Right lobe of liver (tissue), 6 donors: Measurements from ENCODE around the gene COL9A1. TPM values are rescaled to one million over a fixed set of nuclear protein-coding genes. Genes with fewer than 3 reads are reported as not detected.
"Not testable (repeated sequence)": the region's sequence is repeated elsewhere in the genome, so short reads cannot be mapped to it uniquely, and the experiment has no call there.

Experiments
- ATAC-seq, 4 donors: fragments of 200-7000 bp; cut with Tn5 transposase; one replicate each; pipeline ENCODE4 v1.9.1; 2020; ENCODE audit warnings: mild to moderate bottlenecking in 4 of 4, moderate library complexity in 4 of 4
- DNase-seq, 3 donors: peaks; one replicate each; pipeline ENCODE4 v3.0.0-alpha.2; 2020
- H3K27ac ChIP-seq, 3 donors: fragments of 200-600 bp; one replicate each; pipeline ENCODE4 v1.8.0; 2022
- H3K27me3 ChIP-seq, 2 donors: fragments of 200-600 bp; one replicate each; pipeline ENCODE4 v1.8.0; 2022
- H3K36me3 ChIP-seq, 4 donors: fragments of 200-600 bp; sonication (generic) in 1 of 4; one replicate each; pipeline versions ENCODE4 v1.5.1 to v1.8.0; 2017 to 2022; ENCODE audit warnings: control low read depth in 1 of 4
- H3K4me1 ChIP-seq, 4 donors: fragments of 200-600 bp; sonication (generic) in 1 of 4; one replicate each; pipeline versions ENCODE4 v1.5.1 to v1.8.0; 2017 to 2022; ENCODE audit warnings: control low read depth in 1 of 4
- H3K4me3 ChIP-seq, 3 donors: fragments of 200-600 bp; one replicate each; pipeline ENCODE4 v1.8.0; 2022
- H3K9me3 ChIP-seq, 4 donors: fragments of 200-600 bp; sonication (generic) in 1 of 4; one replicate each; pipeline versions ENCODE4 v1.5.1 to v1.8.0; 2017 to 2022; ENCODE audit warnings: control low read depth in 1 of 4
- POLR2A ChIP-seq: fragments of 450-650 bp; IDR thresholded peaks from one replicate; pipeline ENCODE4 v1.6.1; 2017; ENCODE audit warnings: antibody characterized with exemption, mild to moderate bottlenecking
- whole genome bisulfite sequencing: methylation state at CpG from one replicate; pipeline ENCODE4 v1.1.6; 2018; ENCODE audit warnings: low coverage, low lambda C conversion rate; ENCODE audit not compliant: insufficient coverage; ENCODE audit errors: missing lambda C conversion rate; 5-methylcytosine and 5-hydroxymethylcytosine counted together
- intact Hi-C, 2 donors: fragments of 100-400 bp; cut with DNase I; formaldehyde crosslinking; loops; one replicate each; pipeline versions ENCODE4 v1.11.2 to v1.14.1; 2022
- long read RNA-seq: library from polyadenylated mRNA; unstranded; transcript quantifications from one replicate; pipeline ENCODE4 v2.0.0, GENCODE V29; 2019
- total RNA-seq, 6 experiments: library from RNA; depleted of rRNA in 2 of 6; stranded (reverse); fragments of >200 nt in 2 of 6; fragmentation: NEBNext Ultra II Directional in 3 of 6; extraction: Animal tissue kit (Norgen Biotek cat#: 25700) in 3 of 6; gene quantifications; one replicate each; pipeline versions ENCODE4 v1.1.0 to v1.2.4, GENCODE V29; 2016 to 2023
- TF ChIP-seq, protein P1 (sequence below), 4 donors: fragments of 200-600 bp in 3 of 4; fragments of 450-650 bp in 1 of 4; IDR thresholded peaks; one replicate each; pipeline versions ENCODE4 v1.5.1 to v1.8.0; 2016 to 2022; ENCODE audit warnings: antibody characterized with exemption in 4 of 4, mild to moderate bottlenecking in 2 of 4
- donor health status: DM: no; HTN: yes; CAD: no.
- donor health status: DM: no; HTN: no; CAD: no.
- donor health status: DM: no; HTN: no; CAD: no.
- donor health status: DM: no; HTN: yes; CAD: no.
- donor health status: DM: no; HTN: yes; CAD: no.

Gene COL9A1
- total RNA-seq: under 1 TPM in 1 of 6 experiments, not detected in 5; 0.11 TPM
- long read RNA-seq: 0 reads

DNA sequence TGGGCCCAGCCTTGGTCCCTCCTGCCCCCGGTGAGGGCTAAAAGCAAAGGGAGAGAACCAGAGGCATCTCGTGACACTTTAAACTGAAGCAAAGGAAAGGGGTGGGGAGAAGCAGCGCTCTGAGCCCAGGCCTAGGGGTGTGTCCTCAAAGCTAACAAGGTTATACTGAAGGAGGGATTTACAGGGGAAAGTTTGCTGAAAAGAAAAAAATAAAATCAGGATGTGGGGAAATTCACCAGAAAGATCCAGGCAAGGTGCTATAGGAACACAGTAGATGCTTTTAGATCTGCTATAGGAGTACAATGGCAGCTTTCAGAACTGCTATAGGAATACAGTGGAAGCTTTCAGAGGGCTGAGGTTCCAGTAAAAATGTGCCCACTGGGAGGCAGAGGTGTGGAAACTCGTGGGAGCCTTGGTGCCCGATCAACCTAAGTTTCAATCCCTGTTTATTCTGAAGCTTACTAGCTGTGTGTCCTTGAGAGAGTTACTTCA lies at the start of gene COL9A1:
Gene COL9A1 (minus strand): TSS at position 51 of the 492 bp plus-strand sequence. CDS start 160 bp downstream, outside the sequence.
- Histone ChIP-seq H3K9me3 (no peaks in the 10 kb centered on the region), H3K36me3 (no peaks in the 10 kb centered on the region), H3K4me1 (no peaks in the 10 kb centered on the region), H3K27ac (no peak within 1 kb of the TSS), H3K27me3 (no peaks in the 10 kb centered on the region), H3K4me3 (no peak within 1 kb of the TSS)
- 52% methylated on average over 5 of the region's 5 CpGs for WGBS
- no peak for ATAC-seq
- intact Hi-C loops: no loop called here
- TF ChIP-seq, protein P1, sequence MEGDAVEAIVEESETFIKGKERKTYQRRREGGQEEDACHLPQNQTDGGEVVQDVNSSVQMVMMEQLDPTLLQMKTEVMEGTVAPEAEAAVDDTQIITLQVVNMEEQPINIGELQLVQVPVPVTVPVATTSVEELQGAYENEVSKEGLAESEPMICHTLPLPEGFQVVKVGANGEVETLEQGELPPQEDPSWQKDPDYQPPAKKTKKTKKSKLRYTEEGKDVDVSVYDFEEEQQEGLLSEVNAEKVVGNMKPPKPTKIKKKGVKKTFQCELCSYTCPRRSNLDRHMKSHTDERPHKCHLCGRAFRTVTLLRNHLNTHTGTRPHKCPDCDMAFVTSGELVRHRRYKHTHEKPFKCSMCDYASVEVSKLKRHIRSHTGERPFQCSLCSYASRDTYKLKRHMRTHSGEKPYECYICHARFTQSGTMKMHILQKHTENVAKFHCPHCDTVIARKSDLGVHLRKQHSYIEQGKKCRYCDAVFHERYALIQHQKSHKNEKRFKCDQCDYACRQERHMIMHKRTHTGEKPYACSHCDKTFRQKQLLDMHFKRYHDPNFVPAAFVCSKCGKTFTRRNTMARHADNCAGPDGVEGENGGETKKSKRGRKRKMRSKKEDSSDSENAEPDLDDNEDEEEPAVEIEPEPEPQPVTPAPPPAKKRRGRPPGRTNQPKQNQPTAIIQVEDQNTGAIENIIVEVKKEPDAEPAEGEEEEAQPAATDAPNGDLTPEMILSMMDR (IDR thresholded peaks at IDR 0.05): no peak
- TF ChIP-seq POLR2A: no peak
- DNase-seq: no peak

DNA sequence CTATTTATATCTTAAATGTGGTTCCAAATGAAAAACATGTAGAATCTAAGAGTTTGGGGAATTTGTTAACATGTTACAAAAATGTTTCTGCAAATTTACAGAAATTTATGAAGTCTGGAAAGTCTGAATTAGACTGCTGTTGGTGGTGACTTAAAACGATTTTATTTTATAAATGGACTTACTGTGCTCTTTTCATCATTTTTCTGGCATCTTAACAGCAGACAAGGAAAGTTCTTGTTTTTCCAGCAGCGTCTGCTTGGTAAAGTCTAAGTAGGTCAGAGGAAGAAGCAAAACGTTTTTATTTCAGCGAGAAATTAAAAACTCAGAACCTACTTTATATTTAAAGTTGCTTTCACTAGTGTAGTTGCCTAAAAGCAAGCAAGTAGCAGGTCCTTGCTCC lies 48.6 kb upstream of the COL9A1 start:
- intact Hi-C loops: no loop called here
- Histone ChIP-seq H3K4me1 (no peaks in the 10 kb centered on the region), H3K27ac (no peak overlapping the region), H3K36me3 (no peaks in the 10 kb centered on the region), H3K4me3 (no peak overlapping the region), H3K9me3 (no peaks in the 10 kb centered on the region), H3K27me3 (no peaks in the 10 kb centered on the region)
- TF ChIP-seq POLR2A: no peak
- TF ChIP-seq, protein P1 (IDR thresholded peaks at IDR 0.05): no peak
- ATAC-seq: no peak
- DNase-seq: no peak
- WGBS: 38% methylated on average over 4 of the region's 4 CpGs

DNA sequence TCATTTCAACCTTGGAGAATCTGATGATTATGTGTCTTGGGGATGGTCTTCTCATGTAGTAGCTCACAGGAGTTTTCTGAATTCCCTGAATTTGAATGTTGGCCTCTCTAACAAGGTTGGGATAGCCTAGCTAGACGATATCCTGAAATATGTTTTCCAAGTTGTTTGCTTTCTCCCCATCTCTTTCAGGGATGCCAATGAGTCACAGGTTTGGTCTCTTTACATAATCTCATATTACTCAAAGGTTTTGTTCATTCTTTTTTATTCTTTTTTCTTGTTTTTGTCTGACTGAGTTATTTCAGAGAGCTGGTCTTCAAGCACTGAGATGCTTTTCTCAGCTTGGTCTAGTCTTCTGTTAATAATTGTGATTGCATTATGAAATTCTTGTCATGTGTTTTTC lies 42.7 kb upstream of the COL9A1 start:
- WGBS: 60% methylated on average over 1 of the region's 1 CpG
- H3K27me3 ChIP-seq: no peaks in the 10 kb centered on the region
- H3K4me1 ChIP-seq: no peaks in the 10 kb centered on the region
- no peaks in the 10 kb centered on the region for H3K36me3 ChIP-seq
- intact Hi-C loops: no loop called here
- H3K4me3 ChIP-seq: no peak overlapping the region
- no peak overlapping the region for H3K27ac ChIP-seq
- ATAC-seq (no peak), DNase-seq (no peak)
- TF ChIP-seq POLR2A: no peak
- TF ChIP-seq, protein P1 (IDR thresholded peaks at IDR 0.05): no peak
- no peaks in the 10 kb centered on the region for H3K9me3 ChIP-seq

DNA sequence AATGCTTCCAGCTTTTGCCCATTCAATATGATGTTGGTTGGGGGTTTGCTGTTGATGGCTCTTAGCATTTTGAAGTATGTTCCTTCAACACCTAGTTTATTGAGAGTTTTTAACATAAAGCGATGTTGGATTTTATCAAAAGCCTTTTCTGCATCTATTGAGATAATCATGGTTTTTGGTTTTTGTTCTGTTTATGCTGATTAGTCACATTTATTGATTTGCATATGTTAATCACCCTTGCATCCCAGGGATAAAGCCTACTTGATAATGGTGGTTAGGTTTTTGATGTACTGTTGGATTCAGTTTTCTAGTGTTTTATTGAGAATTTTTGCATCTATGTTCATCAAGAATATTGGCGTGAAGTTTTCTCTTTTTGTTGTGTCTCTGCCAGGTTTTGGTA lies 40.4 kb upstream of the COL9A1 start:
- H3K4me1 ChIP-seq: no peaks in the 10 kb centered on the region
- DNase-seq (no peak), ATAC-seq (no peak)
- no peaks in the 10 kb centered on the region for H3K27me3 ChIP-seq
- no peaks in the 10 kb centered on the region for H3K9me3 ChIP-seq
- TF ChIP-seq POLR2A: no peak
- no peak overlapping the region for H3K27ac ChIP-seq
- H3K4me3 ChIP-seq: no peak overlapping the region
- 75% methylated on average over 2 of the region's 2 CpGs for WGBS
- H3K36me3 ChIP-seq: no peaks in the 10 kb centered on the region
- intact Hi-C loops: no loop called here

DNA sequence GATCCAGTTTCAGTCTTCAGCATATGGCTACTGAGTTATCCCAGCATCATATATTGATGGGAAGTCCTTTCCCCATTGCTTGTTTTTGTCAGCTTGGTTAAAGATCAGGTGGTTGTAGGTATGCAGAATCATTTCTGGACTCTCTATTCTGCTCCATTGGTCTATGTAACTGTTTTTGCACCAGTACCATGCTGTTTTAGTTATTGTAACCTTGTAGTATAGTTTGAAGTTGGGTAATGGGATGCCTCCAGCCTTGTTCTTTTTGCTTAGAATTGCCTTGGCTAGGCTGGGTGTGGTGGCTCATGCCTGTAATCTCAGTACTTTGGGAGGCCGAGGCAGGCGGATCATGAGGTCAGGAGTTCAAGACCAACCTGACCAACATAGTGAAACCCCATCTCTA lies 36.9 kb upstream of the COL9A1 start:
- H3K36me3 ChIP-seq, DNase-seq, H3K27me3 ChIP-seq, H3K9me3 ChIP-seq, intact Hi-C loops, ATAC-seq, H3K27ac ChIP-seq, H3K4me1 ChIP-seq, H3K4me3 ChIP-seq: not testable (repeated sequence)
- 100% methylated on average over 2 of the region's 2 CpGs for WGBS

DNA sequence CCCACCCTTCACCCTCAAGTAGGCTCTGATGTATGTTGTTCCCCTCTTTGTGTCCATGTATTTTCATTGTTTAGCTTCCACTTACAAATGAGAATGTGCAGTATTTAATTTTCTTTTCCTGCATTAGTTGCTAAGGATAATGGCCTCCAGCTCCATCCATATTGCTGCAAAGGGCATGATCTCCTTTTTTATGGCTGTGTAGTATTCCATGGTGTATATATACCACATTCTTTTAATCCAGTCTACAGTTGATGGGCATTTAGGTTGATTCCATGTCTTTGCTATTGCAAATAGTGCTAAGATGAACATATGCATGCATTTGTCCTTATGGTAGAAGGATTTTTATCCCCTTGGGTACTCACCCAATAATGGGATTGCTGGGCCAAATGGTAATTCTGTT lies 35.9 kb upstream of the COL9A1 start:
- intact Hi-C loops: no loop called here
- H3K27ac ChIP-seq: no peak overlapping the region
- H3K4me3 ChIP-seq: no peak overlapping the region
- DNase-seq (no peak), ATAC-seq (no peak)
- H3K27me3 ChIP-seq: no peaks in the 10 kb centered on the region
- H3K4me1 ChIP-seq: no peaks in the 10 kb centered on the region
- H3K9me3 ChIP-seq: no peaks in the 10 kb centered on the region
- no peaks in the 10 kb centered on the region for H3K36me3 ChIP-seq
- TF ChIP-seq, protein P1 (IDR thresholded peaks at IDR 0.05): no peak
